Loucy (cell line): ENCODE measurements around the gene KRT39.

Experiments used
- EZH2phosphoT487 ChIP-seq: fragments of 200-600 bp; IDR thresholded peaks from 2 replicates; pipeline ENCODE4 v1.6.1; 2018; ENCODE audit warnings: antibody characterized with exemption, mild to moderate bottlenecking, moderate library complexity, borderline replicate concordance
- TF ChIP-seq, protein P1 (sequence below): fragments of 200-600 bp; sonication (generic); conservative IDR thresholded peaks from 2 replicates; pipeline ENCODE4 v1.5.1; 2014; ENCODE audit warnings: mild to moderate bottlenecking, antibody characterized with exemption, low read length

DNA sequence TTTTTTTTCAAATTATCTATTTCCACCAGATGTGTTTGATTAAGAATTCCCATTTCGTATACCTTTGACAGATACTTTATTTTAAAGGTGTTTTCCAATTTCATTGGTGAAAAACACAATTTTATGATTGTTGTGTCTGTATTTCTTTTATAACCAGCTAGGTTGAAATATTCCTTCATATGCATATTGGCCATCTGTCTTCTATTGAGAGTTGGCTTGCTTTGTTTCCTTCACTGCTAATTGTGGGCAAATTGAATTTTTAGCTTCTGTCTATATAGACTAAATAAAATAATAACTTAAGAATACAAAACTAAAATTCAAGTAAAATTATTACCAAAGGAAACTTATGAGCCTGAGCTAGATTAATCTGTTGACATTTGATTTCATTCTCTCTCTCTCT is 28.4 kb upstream of the KRT39 start:
- TF ChIP-seq, protein P1, sequence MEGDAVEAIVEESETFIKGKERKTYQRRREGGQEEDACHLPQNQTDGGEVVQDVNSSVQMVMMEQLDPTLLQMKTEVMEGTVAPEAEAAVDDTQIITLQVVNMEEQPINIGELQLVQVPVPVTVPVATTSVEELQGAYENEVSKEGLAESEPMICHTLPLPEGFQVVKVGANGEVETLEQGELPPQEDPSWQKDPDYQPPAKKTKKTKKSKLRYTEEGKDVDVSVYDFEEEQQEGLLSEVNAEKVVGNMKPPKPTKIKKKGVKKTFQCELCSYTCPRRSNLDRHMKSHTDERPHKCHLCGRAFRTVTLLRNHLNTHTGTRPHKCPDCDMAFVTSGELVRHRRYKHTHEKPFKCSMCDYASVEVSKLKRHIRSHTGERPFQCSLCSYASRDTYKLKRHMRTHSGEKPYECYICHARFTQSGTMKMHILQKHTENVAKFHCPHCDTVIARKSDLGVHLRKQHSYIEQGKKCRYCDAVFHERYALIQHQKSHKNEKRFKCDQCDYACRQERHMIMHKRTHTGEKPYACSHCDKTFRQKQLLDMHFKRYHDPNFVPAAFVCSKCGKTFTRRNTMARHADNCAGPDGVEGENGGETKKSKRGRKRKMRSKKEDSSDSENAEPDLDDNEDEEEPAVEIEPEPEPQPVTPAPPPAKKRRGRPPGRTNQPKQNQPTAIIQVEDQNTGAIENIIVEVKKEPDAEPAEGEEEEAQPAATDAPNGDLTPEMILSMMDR, result no peak
- no peak for TF ChIP-seq EZH2phosphoT487
